Neural progenitor cell (in vitro differentiated cells): ENCODE measurements around the gene VAV2.
"Not testable (repeated sequence)": the region's sequence is repeated elsewhere in the genome, so short reads cannot be mapped to it uniquely, and the experiment has no call there.

Experiments
- CTCF ChIP-seq: fragments of 200-600 bp; sonication (generic); IDR thresholded peaks from 2 replicates; pipeline ENCODE4 v1.5.1; 2017; ENCODE audit warnings: antibody characterized with exemption, mild to moderate bottlenecking
- EZH2 ChIP-seq: fragments of 200-600 bp; sonication (generic); IDR thresholded peaks from 2 replicates; pipeline ENCODE4 v1.6.1; 2017; ENCODE audit warnings: antibody characterized with exemption, mild to moderate bottlenecking, moderate library complexity
- EZH2phosphoT487 ChIP-seq: fragments of 200-600 bp; sonication (generic); IDR thresholded peaks from 2 replicates; pipeline ENCODE4 v1.6.1; 2017; ENCODE audit warnings: antibody characterized with exemption

- TF ChIP-seq CTCF, EZH2, EZH2phosphoT487: not testable (repeated sequence)
Observed at GRCh38 chr9:133923608-133924007, 68.5 kb downstream of the VAV2 start.
